Natural killer cell (primary cell): ENCODE data around the gene HYCC1. TPM values are rescaled to one million over a fixed set of nuclear protein-coding genes. Genes with fewer than 3 reads are reported as not detected.

ENCODE experiments used
- ATAC-seq, 3 donors: fragments of 150-1000 bp in 2 of 3; fragments of 200-7000 bp in 1 of 3; cut with Tn5 transposase; 1 replicate in 1 of 3; 2 replicates in 2 of 3; pipeline ENCODE4 v1.10.0; 2021; ENCODE audit warnings: mild to moderate bottlenecking in 2 of 3, moderate library complexity in 2 of 3
- DNase-seq, 2 donors: peaks; one replicate each; pipeline versions ENCODE4 v3.0.0 to v3.0.0-alpha.2; 2013 to 2021; ENCODE audit warnings: mixed read lengths in 1 of 2
- H3K27ac ChIP-seq: one replicate; pipeline ENCODE4 v1.5.1; 2013; ENCODE audit warnings: mild to moderate bottlenecking, low read length
- H3K27me3 ChIP-seq: one replicate; pipeline ENCODE4 v1.6.1; 2013; ENCODE audit warnings: low read length; ENCODE audit not compliant: control insufficient read depth, insufficient read depth
- H3K36me3 ChIP-seq: one replicate; pipeline ENCODE4 v1.6.1; 2013; ENCODE audit warnings: low read length; ENCODE audit not compliant: control insufficient read depth, insufficient read depth
- H3K4me1 ChIP-seq: one replicate; pipeline ENCODE4 v1.6.1; 2013; ENCODE audit warnings: low read length; ENCODE audit not compliant: control insufficient read depth, insufficient read depth
- H3K4me3 ChIP-seq: one replicate; pipeline ENCODE4 v1.5.1; 2013; ENCODE audit warnings: low read length
- H3K9me3 ChIP-seq: one replicate; pipeline ENCODE4 v1.6.1; 2013; ENCODE audit warnings: low read length; ENCODE audit not compliant: control insufficient read depth, insufficient read depth
- H3K27ac Mint-ChIP-seq, 2 donors: one replicate each; pipeline ENCODE4 v1.8.0; 2022; ENCODE audit warnings: mild to moderate bottlenecking in 2 of 2, mixed read lengths in 2 of 2, moderate library complexity in 1 of 2
- H3K27me3 Mint-ChIP-seq, 2 donors: one replicate each; pipeline ENCODE4 v1.8.0; 2022; ENCODE audit warnings: low read depth in 2 of 2, mixed read lengths in 2 of 2
- H3K36me3 Mint-ChIP-seq: one replicate; pipeline ENCODE4 v1.8.0; 2022; ENCODE audit warnings: mixed read lengths
- H3K4me1 Mint-ChIP-seq, 2 donors: one replicate each; pipeline ENCODE4 v1.8.0; 2022; ENCODE audit warnings: mixed read lengths in 2 of 2
- H3K4me3 Mint-ChIP-seq: one replicate; pipeline ENCODE4 v1.8.0; 2022; ENCODE audit warnings: mild to moderate bottlenecking, moderate library complexity, mixed read lengths
- H3K9me3 Mint-ChIP-seq, 2 donors: one replicate each; pipeline ENCODE4 v1.8.0; 2022; ENCODE audit warnings: mixed read lengths in 2 of 2
- CTCF ChIP-seq: fragments of 200-600 bp; IDR thresholded peaks from one replicate; pipeline ENCODE4 v1.8.0; 2022; ENCODE audit warnings: antibody characterized with exemption
- WGBS: methylation state at CpG from one replicate; pipeline ENCODE4 v1.1.7; 2013; ENCODE audit warnings: missing lambda C conversion rate; ENCODE audit not compliant: insufficient coverage; 5-methylcytosine and 5-hydroxymethylcytosine counted together
- intact Hi-C: fragments of 100-400 bp; cut with micrococcal nuclease; formaldehyde crosslinking; loops from one replicate; pipeline ENCODE4 v1.14.2; 2022
- total RNA-seq, 4 donors: library from RNA; stranded (reverse); fragments of 120-200 nt in 1 of 4; gene quantifications; one replicate each; pipeline versions ENCODE4 v1.2.3 to v1.2.4, GENCODE V29; 2013 to 2022

The HYCC1 gene
- 10 to 100 TPM; 30.1 to 44.8 (median 34.1) TPM for total RNA-seq
- total RNA-seq (2013): 53.7 TPM

DNA sequence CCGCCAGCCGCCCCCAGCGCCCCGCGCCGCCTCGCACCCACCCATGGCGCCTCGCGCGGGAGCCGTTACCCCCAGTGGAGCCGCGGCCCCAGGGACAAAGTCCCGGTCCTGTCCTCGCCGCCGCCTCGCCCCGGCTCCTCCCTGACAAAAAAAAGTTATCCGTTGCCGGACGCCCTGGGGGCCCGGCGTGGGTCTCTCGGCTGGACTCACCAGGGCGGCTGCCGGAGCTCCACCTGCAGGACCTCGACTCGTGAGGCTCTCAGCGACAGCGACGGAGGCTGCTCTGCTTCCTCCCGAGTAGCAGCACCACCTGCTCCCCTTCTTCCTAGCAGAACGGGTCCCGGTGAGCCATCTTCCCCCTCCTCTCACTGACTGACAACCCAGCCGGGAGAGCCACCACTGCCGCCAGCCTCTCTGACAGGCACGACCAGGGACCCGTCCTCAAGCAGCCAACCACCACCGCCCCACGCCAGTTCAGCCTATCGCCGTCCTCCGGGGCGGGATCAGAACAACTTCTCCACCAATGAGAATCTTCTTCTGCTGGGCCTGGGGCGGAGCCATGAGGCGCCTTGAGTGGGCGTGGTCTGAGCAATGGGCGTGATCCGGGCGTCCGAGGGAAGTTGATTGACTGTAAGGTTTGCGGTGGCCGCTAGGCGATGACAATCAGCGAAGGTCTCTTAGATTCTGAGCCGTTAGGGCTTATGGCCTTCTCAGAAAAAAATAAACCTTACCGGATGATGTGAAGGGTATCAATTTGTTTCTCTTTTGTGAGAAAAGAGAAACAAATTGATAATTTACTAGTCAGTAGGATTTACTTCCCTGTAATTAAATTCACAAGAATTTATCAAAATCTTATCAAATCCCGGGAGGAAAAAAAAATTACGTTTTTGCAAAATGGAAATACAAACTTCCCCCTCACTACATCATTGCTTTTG is at the start of gene HYCC1:
Gene HYCC1, minus strand, starts transcription at position 416 of the 935 bp plus-strand sequence. CDS start 23,019 bp downstream, outside the sequence.
- Mint-ChIP-seq H3K36me3 (no peaks in the 10 kb centered on the region), H3K4me1 (peaks cover 11 to 19% of the 10 kb centered on the region in 2 donors), H3K9me3 (no peaks in the 10 kb centered on the region), H3K4me3 (peak within 1 kb of the TSS; percentile 97), H3K27me3 (peaks cover 0 to 3% of the 10 kb centered on the region in 2 donors), H3K27ac (peak within 1 kb of the TSS in 1 of 2 donors; percentile 85)
- H3K9me3 ChIP-seq: no peaks in the 10 kb centered on the region
- peak; percentile 67 for TF ChIP-seq CTCF
- H3K4me1 ChIP-seq: peaks cover 14% of the 10 kb centered on the region
- no peaks in the 10 kb centered on the region for H3K27me3 ChIP-seq
- 2% methylated on average over 59 of the region's 61 CpGs for WGBS
- H3K4me3 ChIP-seq: peak within 1 kb of the TSS; percentile 94
- peak within 1 kb of the TSS; percentile 58 for H3K27ac ChIP-seq
- H3K36me3 ChIP-seq: no peaks in the 10 kb centered on the region
- DNase-seq (peak; percentile 99), ATAC-seq (peak; percentile 96 to 100 (median 97))
- intact Hi-C loops: loop anchor here (1.0 to 10.0 kb wide), 5 partner anchors 91 to 521 kb away; partner anchors contain the start of genes KLHL7, TOMM7 and TRA2A

- ATAC-seq (no peak), DNase-seq (no peak)
- Mint-ChIP-seq H3K4me1 (no peaks in the 10 kb centered on the region), H3K27me3 (peaks cover 10 to 23% of the 10 kb centered on the region in 2 donors), H3K4me3 (no peak overlapping the region), H3K9me3 (no peaks in the 10 kb centered on the region), H3K36me3 (no peaks in the 10 kb centered on the region), H3K27ac (no peak overlapping the region)
- no peak overlapping the region for H3K27ac ChIP-seq
- TF ChIP-seq CTCF: no peak
- H3K4me3 ChIP-seq: no peak overlapping the region
- H3K27me3 ChIP-seq: no peaks in the 10 kb centered on the region
- no peaks in the 10 kb centered on the region for H3K4me1 ChIP-seq
- no peaks in the 10 kb centered on the region for H3K36me3 ChIP-seq
- H3K9me3 ChIP-seq: no peaks in the 10 kb centered on the region
- intact Hi-C loops: no loop called here
- 96% methylated on average over 5 of the region's 7 CpGs for WGBS
These were observed 48.5 kb upstream of the HYCC1 start for GRCh38 chr7:23062452-23062851.

DNA sequence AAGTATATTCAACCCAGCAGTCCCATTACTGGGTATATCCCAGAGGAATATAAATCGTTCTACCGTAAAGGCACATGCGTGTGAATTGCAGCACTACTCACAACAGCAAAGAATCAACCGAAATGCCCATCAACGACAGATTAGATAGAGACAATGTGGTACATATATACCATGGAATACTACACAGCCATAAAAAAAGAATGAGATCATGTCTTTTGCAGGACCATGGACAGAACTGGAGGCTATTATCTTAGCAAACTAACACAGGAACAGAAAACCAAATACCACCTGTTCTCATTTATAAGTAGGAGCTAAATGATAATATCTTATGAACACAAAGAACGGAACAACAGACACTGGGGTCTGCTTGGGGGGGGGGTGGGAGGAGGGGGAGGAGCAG is 47.4 kb upstream of the HYCC1 start:
- Histone ChIP-seq H3K4me1 (no peaks in the 10 kb centered on the region), H3K27ac (no peak overlapping the region), H3K27me3 (no peaks in the 10 kb centered on the region), H3K9me3 (no peaks in the 10 kb centered on the region), H3K36me3 (no peaks in the 10 kb centered on the region), H3K4me3 (no peak overlapping the region)
- Mint-ChIP-seq H3K27me3 (peaks cover 12 to 19% of the 10 kb centered on the region in 2 donors), H3K27ac (no peak overlapping the region), H3K36me3 (no peaks in the 10 kb centered on the region), H3K4me1 (no peaks in the 10 kb centered on the region), H3K9me3 (no peaks in the 10 kb centered on the region), H3K4me3 (no peak overlapping the region)
- intact Hi-C loops: no loop called here
- TF ChIP-seq CTCF: no peak
- DNase-seq (no peak), ATAC-seq (no peak)
- 91% methylated on average over 5 of the region's 6 CpGs for WGBS
